HepG2 (cell line): Measurements from ENCODE around the gene ANKZF1.

Experiments used
- MAX ChIP-seq: IDR thresholded peaks from 2 replicates; pipeline ENCODE4 v1.6.1; 2012; ENCODE audit warnings: inconsistent platforms
- POLR2AphosphoS5 ChIP-seq: IDR thresholded peaks from 2 replicates; pipeline ENCODE4 v1.6.1; 2012; ENCODE audit warnings: low read depth, low read length
- PPARG ChIP-seq: conservative IDR thresholded peaks from 2 replicates; pipeline ENCODE4 v1.6.1; 2016; ENCODE audit warnings: missing biosample characterization, missing genetic modification reagents
- REST ChIP-seq, 2 experiments: IDR thresholded peaks; 2 replicates each; pipeline ENCODE4 v1.6.1; 2011 to 2012; ENCODE audit warnings: low read length in 2 of 2, borderline replicate concordance in 1 of 2, low read depth in 1 of 2, mild to moderate bottlenecking in 1 of 2, moderate library complexity in 1 of 2
- SUZ12 ChIP-seq: fragments of 150-350 bp; IDR thresholded peaks from 2 replicates; pipeline ENCODE4 v1.6.1; 2014; ENCODE audit warnings: low read depth, low read length
- TCF7L2 ChIP-seq: IDR thresholded peaks from 2 replicates; pipeline ENCODE4 v1.6.1; 2011; ENCODE audit warnings: mild to moderate bottlenecking, low read depth, low read length, moderate library complexity
- USF2 ChIP-seq, 2 experiments: sonication (generic) in 1 of 2; formaldehyde crosslinking in 1 of 2; IDR thresholded peaks; 2 replicates each; pipeline versions ENCODE4 v1.5.1 to v1.6.1; 2011 to 2020; ENCODE audit warnings: borderline replicate concordance in 1 of 2, low read depth in 1 of 2, low read length in 1 of 2, mild to moderate bottlenecking in 1 of 2, missing genetic modification reagents in 1 of 2, moderate library complexity in 1 of 2

- TF ChIP-seq PPARG (CRISPR knock-in tag) (no peak), MAX (no peak), POLR2AphosphoS5 (no peak), REST (IDR thresholded peaks at IDR 0.05; ENCODE audit: borderline replicate concordance in 1 of 2, low read depth in 1 of 2, low read length in 2 of 2) (no peak), SUZ12 (no peak), TCF7L2 (no peak), USF2 (IDR thresholded peaks at IDR 0.05; ENCODE audit: low read depth, low read length) (no peak), USF2 (CRISPR knock-in tag; IDR thresholded peaks at IDR 0.05; ENCODE audit: borderline replicate concordance) (no peak)
These were observed 32.2 kb upstream of the ANKZF1 start for GRCh38 chr2:219197388-219197787.
